H1 (cell line): ENCODE results near the gene FKBP2. TPM values are rescaled to one million over a fixed set of nuclear protein-coding genes. Genes with fewer than 3 reads are reported as not detected.

Experiments used
- CTCF ChIA-PET: fragments of 300-600 bp; sonication (Branson Sonifier 250); formaldehyde crosslinking; loops from one replicate; lab custom pipeline; 2021; ENCODE audit not compliant: partially characterized antibody; lab: Charles Lee
- POLR2A ChIA-PET: fragments of 300-600 bp; sonication (Branson Sonifier 250); formaldehyde crosslinking; loops from one replicate; lab custom pipeline; 2021; ENCODE audit warnings: inconsistent platforms; ENCODE audit not compliant: partially characterized antibody; lab: Charles Lee
- DNase-seq, 2 experiments: peaks; one replicate each; pipeline versions ENCODE4 v3.0.0 to v3.0.0-alpha.2; 2010 to 2022; ENCODE audit warnings: low spot score in 2 of 2, low read depth in 1 of 2, mixed read lengths in 1 of 2
- FAIRE-seq: peaks from 2 replicates; lab custom pipeline; 2011; peaks lifted over from hg19 to GRCh38; lab: Jason Lieb, UNC
- H2AFZ ChIP-seq: 2 replicates; pipeline ENCODE4 v1.8.1; 2012; ENCODE audit warnings: low read length, inconsistent platforms
- H2AK5ac ChIP-seq: 2 replicates; pipeline ENCODE4 v1.6.1; 2013; ENCODE audit warnings: low read depth, low read length
- H2BK120ac ChIP-seq: replicated peaks from 2 replicates; pipeline ENCODE3; 2013; ENCODE audit warnings: low read depth, low read length, inconsistent platforms
- H2BK12ac ChIP-seq: 2 replicates; pipeline ENCODE4 v1.6.1; 2013; ENCODE audit warnings: low read depth, low read length
- H2BK15ac ChIP-seq: 2 replicates; pipeline ENCODE4 v1.6.1; 2013; ENCODE audit warnings: low read length
- H2BK20ac ChIP-seq: 2 replicates; pipeline ENCODE4 v1.6.1; 2013; ENCODE audit warnings: low read length
- H2BK5ac ChIP-seq: 2 replicates; pipeline ENCODE4 v1.6.1; 2013; ENCODE audit warnings: low read depth, low read length
- H3K14ac ChIP-seq: 2 replicates; pipeline ENCODE4 v1.6.1; 2013; ENCODE audit warnings: inconsistent platforms; ENCODE audit not compliant: insufficient read length
- H3K18ac ChIP-seq: 2 replicates; pipeline ENCODE4 v1.6.1; 2013; ENCODE audit warnings: low read length; ENCODE audit errors: extremely low read depth
- H3K23ac ChIP-seq: 2 replicates; pipeline ENCODE4 v1.6.1; 2013; ENCODE audit warnings: inconsistent platforms; ENCODE audit not compliant: insufficient read length
- H3K23me2 ChIP-seq: 2 replicates; pipeline ENCODE4 v1.6.1; 2013; ENCODE audit warnings: low read depth, low read length
- H3K27ac ChIP-seq: 2 replicates; pipeline ENCODE4 v1.6.1; 2011; ENCODE audit warnings: low read depth, low read length, inconsistent platforms
- H3K27me3 ChIP-seq, 4 experiments: replicated peaks in 1 of 4; 1 replicate in 1 of 4; 2 replicates in 3 of 4; pipeline versions ENCODE4 v1.6.1 to v1.8.1; 2011 to 2013; ENCODE audit warnings: low read length in 3 of 4, mild to moderate bottlenecking in 3 of 4, inconsistent platforms in 2 of 4, mixed read lengths in 2 of 4, moderate library complexity in 1 of 4; ENCODE audit not compliant: control insufficient read depth in 3 of 4, insufficient read depth in 3 of 4; ENCODE audit errors: extremely low read depth in 1 of 4
- H3K36me3 ChIP-seq, 4 experiments: 2 replicates each; pipeline versions ENCODE4 v1.6.1 to v1.8.1; 2011 to 2013; ENCODE audit warnings: mild to moderate bottlenecking in 4 of 4, low read length in 3 of 4, moderate library complexity in 2 of 4, control low read depth in 1 of 4, inconsistent platforms in 1 of 4; ENCODE audit not compliant: insufficient read depth in 4 of 4, control insufficient read depth in 2 of 4
- H3K4ac ChIP-seq: replicated peaks from 2 replicates; pipeline ENCODE3; 2013; ENCODE audit warnings: low read length, low read depth, mixed read lengths, inconsistent platforms; ENCODE audit not compliant: insufficient read length
- H3K4me1 ChIP-seq, 4 experiments: replicated peaks in 1 of 4; 1 replicate in 1 of 4; 2 replicates in 3 of 4; pipeline versions ENCODE4 v1.6.1 to v1.8.1; 2011 to 2013; ENCODE audit warnings: low read length in 3 of 4, inconsistent platforms in 2 of 4, mixed read lengths in 1 of 4; ENCODE audit not compliant: insufficient read depth in 4 of 4, control insufficient read depth in 3 of 4
- H3K4me2 ChIP-seq, 2 experiments: 2 replicates each; pipeline versions ENCODE4 v1.6.1 to v1.8.1; 2011 to 2013; ENCODE audit warnings: low read depth in 2 of 2, low read length in 2 of 2, control low read depth in 1 of 2, inconsistent platforms in 1 of 2, mild to moderate bottlenecking in 1 of 2; ENCODE audit not compliant: insufficient read depth in 1 of 2
- H3K4me3 ChIP-seq, 4 experiments: fragments of 200-600, 300-600 bp in 1 of 4; sonication (generic), shearing (Covaris generic), sonication (Bioruptor Twin) in 1 of 4; 2 replicates each; pipeline versions ENCODE4 v1.5.1 to v1.8.1; 2011 to 2016; ENCODE audit warnings: low read length in 4 of 4, low read depth in 3 of 4, control low read depth in 2 of 4, inconsistent platforms in 2 of 4, mild to moderate bottlenecking in 2 of 4, mixed read lengths in 1 of 4, moderate library complexity in 1 of 4; ENCODE audit not compliant: insufficient read depth in 2 of 4; ENCODE audit errors: extremely low read depth in 1 of 4
- H3K56ac ChIP-seq: replicated peaks from 2 replicates; pipeline ENCODE3; 2013; ENCODE audit warnings: low read depth, mild to moderate bottlenecking, mixed read lengths, low read length, inconsistent platforms; ENCODE audit not compliant: insufficient read length
- H3K79me1 ChIP-seq: 2 replicates; pipeline ENCODE4 v1.6.1; 2013; ENCODE audit warnings: low read depth, low read length, control low read depth
- H3K79me2 ChIP-seq, 2 experiments: 2 replicates each; pipeline versions ENCODE4 v1.6.1 to v1.8.1; 2012 to 2013; ENCODE audit warnings: low read length in 2 of 2, mild to moderate bottlenecking in 2 of 2, inconsistent platforms in 1 of 2; ENCODE audit not compliant: insufficient read depth in 2 of 2, control insufficient read depth in 1 of 2
- H3K9ac ChIP-seq, 4 experiments: replicated peaks in 1 of 4; 1 replicate in 1 of 4; 2 replicates in 3 of 4; pipeline versions ENCODE4 v1.6.1 to v1.8.1; 2011 to 2013; ENCODE audit warnings: low read depth in 3 of 4, low read length in 3 of 4, control low read depth in 2 of 4, mild to moderate bottlenecking in 2 of 4, moderate library complexity in 2 of 4, inconsistent platforms in 1 of 4; ENCODE audit errors: extremely low read depth in 1 of 4
- H3K9me3 ChIP-seq, 2 experiments: 2 replicates each; pipeline versions ENCODE4 v1.6.1 to v1.8.1; 2012 to 2013; ENCODE audit warnings: mild to moderate bottlenecking in 2 of 2, moderate library complexity in 2 of 2, control low read depth in 1 of 2, inconsistent platforms in 1 of 2, low read depth in 1 of 2, low read length in 1 of 2, mixed read lengths in 1 of 2; ENCODE audit not compliant: insufficient read depth in 2 of 2
- H4K20me1 ChIP-seq, 2 experiments: replicated peaks in 1 of 2; 2 replicates each; pipeline versions ENCODE3 to v1.8.1; 2011 to 2013; ENCODE audit warnings: inconsistent platforms in 2 of 2, low read length in 2 of 2, mild to moderate bottlenecking in 1 of 2; ENCODE audit not compliant: insufficient read depth in 2 of 2, control insufficient read depth in 1 of 2
- H4K5ac ChIP-seq: 2 replicates; pipeline ENCODE4 v1.6.1; 2013; ENCODE audit warnings: low read length, low read depth, mixed read lengths, inconsistent platforms; ENCODE audit not compliant: insufficient read length
- H4K8ac ChIP-seq: 2 replicates; pipeline ENCODE4 v1.8.0; 2013; ENCODE audit warnings: mild to moderate bottlenecking, moderate library complexity, low read length, inconsistent platforms; ENCODE audit not compliant: insufficient read depth; ENCODE audit errors: extremely low read depth
- H4K91ac ChIP-seq: replicated peaks from 2 replicates; pipeline ENCODE3; 2013; ENCODE audit warnings: low read length, mixed read lengths, inconsistent platforms; ENCODE audit not compliant: insufficient read length
- BCL11A ChIP-seq, 2 experiments: IDR thresholded peaks; one replicate each; pipeline ENCODE4 v1.6.1; 2011; ENCODE audit warnings: low read depth in 2 of 2, low read length in 2 of 2, mild to moderate bottlenecking in 2 of 2
- CTBP2 ChIP-seq: IDR thresholded peaks from 2 replicates; pipeline ENCODE4 v1.7.0; 2011; ENCODE audit warnings: borderline replicate concordance, mild to moderate bottlenecking, moderate library complexity, mixed read lengths, low read length; ENCODE audit not compliant: insufficient read depth, insufficient read length
- EZH2 ChIP-seq: fragments of 200-600 bp; sonication (generic); IDR thresholded peaks from 2 replicates; pipeline ENCODE4 v1.7.1; 2012; ENCODE audit warnings: low read depth, mild to moderate bottlenecking, moderate library complexity, low read length, inconsistent platforms; ENCODE audit not compliant: severe bottlenecking
- FOSL1 ChIP-seq: IDR thresholded peaks from 2 replicates; pipeline ENCODE4 v1.6.1; 2011; ENCODE audit warnings: mild to moderate bottlenecking, low read depth, low read length, moderate library complexity; ENCODE audit not compliant: insufficient read depth
- HDAC6 ChIP-seq: IDR thresholded peaks from one replicate; pipeline ENCODE4 v1.7.1; 2012; ENCODE audit warnings: low read depth, mild to moderate bottlenecking, inconsistent platforms, low read length, moderate library complexity
- POLR2AphosphoS5 ChIP-seq: IDR thresholded peaks from 2 replicates; pipeline ENCODE4 v1.6.1; 2011; ENCODE audit warnings: low read depth, low read length
- RBBP5 ChIP-seq: IDR thresholded peaks from 2 replicates; pipeline ENCODE4 v1.7.1; 2012; ENCODE audit warnings: low read depth, mild to moderate bottlenecking, inconsistent platforms, low read length, moderate library complexity, borderline replicate concordance
- RFX5 ChIP-seq: IDR thresholded peaks from 2 replicates; pipeline ENCODE4 v1.6.1; 2011; ENCODE audit warnings: low read depth, low read length, improper control_type of control experiment, borderline replicate concordance
- SRF ChIP-seq: IDR thresholded peaks from 2 replicates; pipeline ENCODE4 v1.6.1; 2011; ENCODE audit warnings: mild to moderate bottlenecking, low read depth, low read length, moderate library complexity
- TAF7 ChIP-seq: optimal IDR thresholded peaks from 2 replicates; pipeline ENCODE3; 2011; ENCODE audit warnings: low read depth, mild to moderate bottlenecking, inconsistent platforms, low read length, moderate library complexity, borderline replicate concordance
- ZNF274 ChIP-seq: IDR thresholded peaks from 2 replicates; pipeline ENCODE4 v1.7.0; 2012; ENCODE audit warnings: low read length, borderline replicate concordance; ENCODE audit errors: extremely low read depth
- WGBS, 2 experiments: shearing (Covaris generic) in 1 of 2; methylation state at CpG; one replicate each; pipeline versions ENCODE4 v1.1.6 to v1.1.7; 2013 to 2015; ENCODE audit warnings: low lambda C conversion rate in 2 of 2, mixed read lengths in 2 of 2, inconsistent platforms in 1 of 2, low coverage in 1 of 2, missing lambda C conversion rate in 1 of 2; ENCODE audit not compliant: insufficient replicate concordance in 2 of 2, insufficient coverage in 1 of 2, insufficient read length in 1 of 2; ENCODE audit errors: extremely low coverage in 1 of 2, missing lambda C conversion rate in 1 of 2; 5-methylcytosine and 5-hydroxymethylcytosine counted together
- polyA plus RNA-seq, 7 experiments: library from polyadenylated mRNA; depleted of rRNA in 3 of 7; stranded (reverse) in 5 of 7; unstranded in 2 of 7; fragments of >200 nt in 5 of 7; fragments of 200-250 nt in 2 of 7; gene quantifications; 1 replicate in 5 of 7; 2 replicates in 1 of 7; 4 replicates in 1 of 7; pipeline versions ENCODE4 v1.2.1 to v1.2.3, GENCODE V29; 2011 to 2013; ENCODE audit warnings: missing spikeins in 2 of 7, mixed read lengths in 2 of 7
- total RNA-seq: library from RNA; stranded (reverse); fragmentation: NEBNext Ultra II Directional; extraction: Animal tissue kit (Norgen Biotek cat#: 25700); gene quantifications from 2 replicates; pipeline ENCODE4 v1.2.1, GENCODE V29; 2021

The FKBP2 gene
- total and polyA plus RNA-seq, 2 of the 8 experiments (the other 6 are each of a cell fraction or from before 2014, with no cell fraction given) = 41.7 to 52.5 TPM

GRCh38 chr11:64211181-64211872 lies 29.6 kb upstream of the FKBP2 start:
- H3K14ac ChIP-seq = no peak overlapping the region
- ChIA-PET CTCF (interaction anchor here (0.8 to 1.7 kb wide), 5 partner anchors 9 to 90 kb away, joined by 3 to 6 read pairs (median 4); partner anchors contain the start of genes NUDT22 and TRPT1), POLR2A (interaction anchor here (0.8 to 18.4 kb wide), 7 partner anchors 9 to 89 kb away, joined by 3 to 253 read pairs (median 4); partner anchors contain the start of genes NUDT22, STIP1 and TRPT1)
- H3K4me2 ChIP-seq = no peak overlapping the region
- no peak overlapping the region for H4K8ac ChIP-seq
- no peak overlapping the region for H2BK120ac ChIP-seq
- H4K20me1 ChIP-seq = peaks cover 0 to 7% of the 10 kb centered on the region in 2 experiments
- peaks cover 0 to 5% (median 0%) of the 10 kb centered on the region in 4 experiments; a peak in 3 of 7 replicates for H3K4me1 ChIP-seq
- peaks cover 4 to 10% (median 8%) of the 10 kb centered on the region in 4 experiments; a peak in 6 of 8 replicates for H3K36me3 ChIP-seq
- H2BK20ac ChIP-seq = no peak overlapping the region
- no peak overlapping the region for H3K27ac ChIP-seq
- no peak overlapping the region for H3K4me3 ChIP-seq
- no peaks in the 10 kb centered on the region for H3K23me2 ChIP-seq
- FAIRE-seq (no peak), DNase-seq (no peak)
- H4K5ac ChIP-seq = no peak overlapping the region
- no peak overlapping the region for H2BK15ac ChIP-seq
- H2BK12ac ChIP-seq = no peak overlapping the region
- no peaks in the 10 kb centered on the region for H3K79me1 ChIP-seq
- no peak overlapping the region for H3K56ac ChIP-seq
- TF ChIP-seq EZH2 = no peak
- no peak for TF ChIP-seq FOSL1
- TF ChIP-seq BCL11A (IDR thresholded peaks at IDR 0.05; ENCODE audit: low read depth in 2 of 2, low read length in 2 of 2) = no peak
- TF ChIP-seq RFX5 = no peak
- TF ChIP-seq SRF = no peak
- TF ChIP-seq POLR2AphosphoS5 = no peak
- no peak for TF ChIP-seq HDAC6
- no peak for TF ChIP-seq TAF7
- no peak for TF ChIP-seq RBBP5
- TF ChIP-seq ZNF274 = no peak
- no peak for TF ChIP-seq CTBP2
- H3K27me3 ChIP-seq = no peaks in the 10 kb centered on the region; a peak in 1 of 7 replicates
- H3K18ac ChIP-seq = no peak overlapping the region
- no peak overlapping the region for H2BK5ac ChIP-seq
- WGBS, 2 experiments = 97% methylated on average over 17 of the region's 30 CpGs; no CpG with 5 or more reads in 1 of the 2 experiments
- H2AFZ ChIP-seq = no peak overlapping the region
- H2AK5ac ChIP-seq = no peak overlapping the region
- H3K79me2 ChIP-seq = no peaks in the 10 kb centered on the region
- H3K4ac ChIP-seq = no peak overlapping the region
- H3K9me3 ChIP-seq = no peaks in the 10 kb centered on the region
- no peak overlapping the region for H3K9ac ChIP-seq
- no peak overlapping the region for H3K23ac ChIP-seq
- no peak overlapping the region for H4K91ac ChIP-seq
